Measurements from ENCODE around the gene DHX57. TPM values are rescaled to one million over a fixed set of nuclear protein-coding genes. Genes with fewer than 3 reads are reported as not detected.
A peak's percentile ranks its signal among the peaks of the same experiment; 100 is the strongest.

DHX57 gene, protein sequence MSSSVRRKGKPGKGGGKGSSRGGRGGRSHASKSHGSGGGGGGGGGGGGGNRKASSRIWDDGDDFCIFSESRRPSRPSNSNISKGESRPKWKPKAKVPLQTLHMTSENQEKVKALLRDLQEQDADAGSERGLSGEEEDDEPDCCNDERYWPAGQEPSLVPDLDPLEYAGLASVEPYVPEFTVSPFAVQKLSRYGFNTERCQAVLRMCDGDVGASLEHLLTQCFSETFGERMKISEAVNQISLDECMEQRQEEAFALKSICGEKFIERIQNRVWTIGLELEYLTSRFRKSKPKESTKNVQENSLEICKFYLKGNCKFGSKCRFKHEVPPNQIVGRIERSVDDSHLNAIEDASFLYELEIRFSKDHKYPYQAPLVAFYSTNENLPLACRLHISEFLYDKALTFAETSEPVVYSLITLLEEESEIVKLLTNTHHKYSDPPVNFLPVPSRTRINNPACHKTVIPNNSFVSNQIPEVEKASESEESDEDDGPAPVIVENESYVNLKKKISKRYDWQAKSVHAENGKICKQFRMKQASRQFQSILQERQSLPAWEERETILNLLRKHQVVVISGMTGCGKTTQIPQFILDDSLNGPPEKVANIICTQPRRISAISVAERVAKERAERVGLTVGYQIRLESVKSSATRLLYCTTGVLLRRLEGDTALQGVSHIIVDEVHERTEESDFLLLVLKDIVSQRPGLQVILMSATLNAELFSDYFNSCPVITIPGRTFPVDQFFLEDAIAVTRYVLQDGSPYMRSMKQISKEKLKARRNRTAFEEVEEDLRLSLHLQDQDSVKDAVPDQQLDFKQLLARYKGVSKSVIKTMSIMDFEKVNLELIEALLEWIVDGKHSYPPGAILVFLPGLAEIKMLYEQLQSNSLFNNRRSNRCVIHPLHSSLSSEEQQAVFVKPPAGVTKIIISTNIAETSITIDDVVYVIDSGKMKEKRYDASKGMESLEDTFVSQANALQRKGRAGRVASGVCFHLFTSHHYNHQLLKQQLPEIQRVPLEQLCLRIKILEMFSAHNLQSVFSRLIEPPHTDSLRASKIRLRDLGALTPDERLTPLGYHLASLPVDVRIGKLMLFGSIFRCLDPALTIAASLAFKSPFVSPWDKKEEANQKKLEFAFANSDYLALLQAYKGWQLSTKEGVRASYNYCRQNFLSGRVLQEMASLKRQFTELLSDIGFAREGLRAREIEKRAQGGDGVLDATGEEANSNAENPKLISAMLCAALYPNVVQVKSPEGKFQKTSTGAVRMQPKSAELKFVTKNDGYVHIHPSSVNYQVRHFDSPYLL (N-terminal part only)
- total RNA-seq, result 10 to 100 TPM; 11.3 to 17.3 (median 15.2) TPM
- polyA plus RNA-seq, result 1 to 10 TPM; 1.6 to 7.9 (median 4.8) TPM

DNA sequence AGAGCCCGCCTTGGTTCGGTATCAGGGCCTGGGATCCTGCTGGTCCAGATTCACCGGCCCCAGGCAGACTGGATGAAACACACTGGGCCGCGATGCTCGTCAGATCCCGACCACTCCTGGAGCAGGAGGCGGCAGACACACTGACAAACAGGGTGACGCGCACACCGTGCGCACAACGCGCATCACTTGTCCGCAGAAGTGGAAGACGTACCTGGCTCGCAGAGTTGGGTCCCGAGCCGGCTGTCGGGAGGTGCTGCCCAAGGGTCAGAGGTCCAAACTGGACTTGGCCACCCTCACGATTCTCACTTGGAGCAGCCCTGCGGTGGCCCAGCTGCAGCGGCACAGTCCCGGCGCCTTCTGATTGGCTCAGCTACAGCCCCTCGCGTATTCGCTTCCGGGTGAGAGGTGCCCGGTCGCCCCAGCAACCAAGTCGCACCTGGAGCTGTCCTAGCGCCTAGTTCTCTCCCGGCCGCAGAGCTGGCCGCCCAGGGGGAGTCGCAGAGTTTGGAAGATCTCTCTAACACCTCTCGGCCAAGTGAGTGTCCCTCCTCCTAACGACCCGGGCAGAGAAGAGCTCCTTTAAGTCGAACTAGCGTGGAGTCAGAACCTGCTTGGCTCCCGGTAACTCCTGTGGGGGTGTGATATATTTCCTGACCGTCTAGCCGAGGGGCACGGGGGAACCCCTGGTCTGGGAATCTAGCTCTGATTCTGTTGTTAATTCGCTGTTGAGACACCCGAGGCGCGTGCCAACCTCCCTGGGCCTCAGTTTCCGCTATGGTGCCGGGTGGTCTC, at the start of gene DHX57, which contains the start of gene MORN2:
DHX57 (minus strand) TSS at position 359 of the 792 bp plus-strand sequence. CDS start 7,529 bp downstream, outside the sequence.
MORN2 (plus strand) TSS at position 401 of the 792 bp plus-strand sequence.
- Histone ChIP-seq H3K27me3 (no peaks in the 10 kb centered on the region), H3K4me3 (peak within 1 kb of the TSS; percentile 69 to 87 (median 82)), H3K36me3 (peaks cover 0 to 7% (median 0%) of the 10 kb centered on the region in 4 donors), H3K4me1 (peaks cover 0 to 18% (median 14%) of the 10 kb centered on the region in 4 donors), H3K27ac (peak within 1 kb of the TSS; percentile 78 to 85 (median 81)), H3K9me3 (no peaks in the 10 kb centered on the region)
- peak; percentile 94 for DNase-seq
- intact Hi-C loops (cut with DNase I), result no loop called here
- 1% methylated on average over 52 of the region's 52 CpGs for WGBS, 2 donors
- TF ChIP-seq EP300 (IDR thresholded peaks at IDR 0.05) (no peak), POLR2A (IDR thresholded peaks at IDR 0.05) (peak in 1 of 2 donors; percentile 14), POLR2AphosphoS5 (IDR thresholded peaks at IDR 0.05) (peak; percentile 32 to 78 (median 71))
- TF ChIP-seq, protein P1, sequence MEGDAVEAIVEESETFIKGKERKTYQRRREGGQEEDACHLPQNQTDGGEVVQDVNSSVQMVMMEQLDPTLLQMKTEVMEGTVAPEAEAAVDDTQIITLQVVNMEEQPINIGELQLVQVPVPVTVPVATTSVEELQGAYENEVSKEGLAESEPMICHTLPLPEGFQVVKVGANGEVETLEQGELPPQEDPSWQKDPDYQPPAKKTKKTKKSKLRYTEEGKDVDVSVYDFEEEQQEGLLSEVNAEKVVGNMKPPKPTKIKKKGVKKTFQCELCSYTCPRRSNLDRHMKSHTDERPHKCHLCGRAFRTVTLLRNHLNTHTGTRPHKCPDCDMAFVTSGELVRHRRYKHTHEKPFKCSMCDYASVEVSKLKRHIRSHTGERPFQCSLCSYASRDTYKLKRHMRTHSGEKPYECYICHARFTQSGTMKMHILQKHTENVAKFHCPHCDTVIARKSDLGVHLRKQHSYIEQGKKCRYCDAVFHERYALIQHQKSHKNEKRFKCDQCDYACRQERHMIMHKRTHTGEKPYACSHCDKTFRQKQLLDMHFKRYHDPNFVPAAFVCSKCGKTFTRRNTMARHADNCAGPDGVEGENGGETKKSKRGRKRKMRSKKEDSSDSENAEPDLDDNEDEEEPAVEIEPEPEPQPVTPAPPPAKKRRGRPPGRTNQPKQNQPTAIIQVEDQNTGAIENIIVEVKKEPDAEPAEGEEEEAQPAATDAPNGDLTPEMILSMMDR (IDR thresholded peaks at IDR 0.05), result no peak

DNA sequence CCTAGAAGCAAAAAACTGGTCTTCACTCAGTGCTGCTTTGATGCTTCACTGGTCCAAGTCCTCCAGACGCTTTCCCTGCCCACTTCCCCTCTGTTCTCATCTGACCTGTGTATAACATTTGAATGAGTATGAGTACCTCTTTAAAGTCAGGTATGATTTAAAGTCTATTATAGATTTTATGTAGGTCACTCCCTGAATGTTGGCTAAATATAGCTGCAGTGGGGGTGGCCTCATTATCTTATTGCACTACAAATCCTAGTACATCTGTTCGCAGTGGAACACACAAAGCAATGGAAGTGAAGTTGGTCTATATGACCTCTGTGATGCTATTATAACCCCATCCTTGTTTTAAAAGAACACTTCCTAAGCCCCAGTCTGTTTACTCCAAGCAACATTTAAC, 47.2 kb upstream of the DHX57 start:
- H3K9me3 ChIP-seq, result no peaks in the 10 kb centered on the region
- intact Hi-C loops (cut with DNase I), result no loop called here
- H3K4me1 ChIP-seq, result no peaks in the 10 kb centered on the region
- no peaks in the 10 kb centered on the region for H3K27me3 ChIP-seq
- 89 to 91% methylated on average over 2 of the region's 2 CpGs for WGBS, 2 donors
- no peak for DNase-seq
- H3K4me3 ChIP-seq, result no peak overlapping the region
- H3K36me3 ChIP-seq, result no peaks in the 10 kb centered on the region
- no peak for TF ChIP-seq EP300 (IDR thresholded peaks at IDR 0.05)
- no peak for TF ChIP-seq POLR2A (IDR thresholded peaks at IDR 0.05)
- no peak for TF ChIP-seq POLR2AphosphoS5 (IDR thresholded peaks at IDR 0.05)
- TF ChIP-seq, protein P1 (IDR thresholded peaks at IDR 0.05), result no peak
- H3K27ac ChIP-seq, result no peak overlapping the region

DNA sequence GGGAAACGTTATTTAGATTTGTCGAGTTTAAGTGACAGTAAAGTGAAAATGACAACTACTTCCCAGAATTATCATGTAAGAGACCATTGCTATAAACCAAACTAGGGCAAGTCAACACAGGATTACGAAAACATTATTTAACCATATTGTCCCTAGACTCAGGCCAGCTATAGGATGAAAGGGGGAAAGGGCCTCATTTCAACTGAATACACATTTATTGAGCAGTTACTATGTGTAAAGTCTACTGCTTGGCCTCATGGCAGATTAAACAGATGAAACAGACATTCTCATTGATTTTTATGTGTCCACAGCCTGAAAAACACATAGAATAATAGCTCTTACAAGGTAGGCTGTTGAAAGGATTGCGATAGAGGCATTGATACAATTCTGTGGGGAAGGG, 46.7 kb upstream of the DHX57 start:
- TF ChIP-seq POLR2AphosphoS5 (IDR thresholded peaks at IDR 0.05) (no peak), POLR2A (IDR thresholded peaks at IDR 0.05) (no peak)
- Histone ChIP-seq H3K4me1 (no peaks in the 10 kb centered on the region), H3K36me3 (no peaks in the 10 kb centered on the region), H3K27me3 (no peaks in the 10 kb centered on the region), H3K4me3 (no peak overlapping the region), H3K9me3 (no peaks in the 10 kb centered on the region), H3K27ac (no peak overlapping the region)
- no peak for DNase-seq
- intact Hi-C loops (cut with DNase I), result no loop called here
- 89 to 90% methylated on average over 4 of the region's 4 CpGs for WGBS, 2 donors

DNA sequence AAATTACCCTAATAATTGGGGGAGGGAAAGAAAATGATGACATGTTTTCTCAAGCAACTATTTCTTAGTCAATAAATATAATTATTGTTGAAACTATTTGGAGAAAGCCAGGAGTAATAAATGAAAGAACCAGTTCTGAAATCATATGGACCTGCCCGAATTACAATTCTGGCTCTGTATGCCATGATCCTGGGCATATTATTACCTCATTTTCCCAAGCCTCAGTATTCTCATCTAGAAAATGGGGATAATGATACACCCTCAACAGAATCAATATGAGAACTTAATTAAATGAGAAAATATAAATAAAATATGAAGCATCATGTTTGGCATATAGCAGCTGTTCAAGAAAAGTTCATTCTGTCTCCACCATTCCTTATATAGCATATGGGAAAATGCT, 36.9 kb upstream of the DHX57 start:
- Histone ChIP-seq H3K27ac (no peak overlapping the region), H3K36me3 (no peaks in the 10 kb centered on the region), H3K4me1 (no peaks in the 10 kb centered on the region), H3K9me3 (no peaks in the 10 kb centered on the region), H3K4me3 (no peak overlapping the region), H3K27me3 (no peaks in the 10 kb centered on the region)
- intact Hi-C loops (cut with DNase I), result loop anchor here (1.0 kb wide), 1 partner anchor 10 kb away; no protein-coding TSS in a partner anchor
- 68 to 95% methylated on average over 1 of the region's 1 CpG for WGBS, 2 donors
- TF ChIP-seq POLR2A (IDR thresholded peaks at IDR 0.05), result no peak
- no peak for TF ChIP-seq POLR2AphosphoS5 (IDR thresholded peaks at IDR 0.05)
- TF ChIP-seq EP300 (IDR thresholded peaks at IDR 0.05), result no peak
- TF ChIP-seq, protein P1 (IDR thresholded peaks at IDR 0.05), result no peak
- no peak for DNase-seq
